ENCODE results near the gene FABP6.

The FABP6 gene

DNA sequence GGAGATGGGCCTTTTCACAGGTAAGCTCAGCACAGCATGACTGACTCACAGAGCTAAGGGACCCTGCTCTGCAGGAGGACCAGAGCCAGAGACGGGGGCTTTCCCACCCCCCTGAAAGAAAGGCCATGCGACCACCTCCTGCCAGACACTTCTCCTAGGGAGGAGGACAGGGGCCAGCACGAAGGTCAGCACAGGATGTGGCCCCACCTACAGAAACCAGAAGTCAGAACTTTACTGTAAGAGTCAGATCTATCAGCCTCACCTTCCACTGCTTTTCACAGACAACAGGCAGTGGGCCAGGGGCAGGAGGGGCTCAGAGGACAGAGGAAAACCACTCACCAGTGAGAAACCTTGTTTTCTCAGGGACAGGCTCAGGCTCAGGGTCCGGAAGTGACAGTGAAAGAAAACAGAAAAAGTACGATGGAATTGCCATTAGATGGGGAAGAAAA is 45.2 kb downstream of the FABP6 start:
- no peak overlapping the region for H3K4me3 ChIP-seq (ENCODE audit: low read depth, low read length)
- H3K36me3 ChIP-seq = no peaks in the 10 kb centered on the region
- no peaks in the 10 kb centered on the region for H3K9me3 ChIP-seq
- H3K27me3 ChIP-seq = no peaks in the 10 kb centered on the region
- TF ChIP-seq, protein P1, sequence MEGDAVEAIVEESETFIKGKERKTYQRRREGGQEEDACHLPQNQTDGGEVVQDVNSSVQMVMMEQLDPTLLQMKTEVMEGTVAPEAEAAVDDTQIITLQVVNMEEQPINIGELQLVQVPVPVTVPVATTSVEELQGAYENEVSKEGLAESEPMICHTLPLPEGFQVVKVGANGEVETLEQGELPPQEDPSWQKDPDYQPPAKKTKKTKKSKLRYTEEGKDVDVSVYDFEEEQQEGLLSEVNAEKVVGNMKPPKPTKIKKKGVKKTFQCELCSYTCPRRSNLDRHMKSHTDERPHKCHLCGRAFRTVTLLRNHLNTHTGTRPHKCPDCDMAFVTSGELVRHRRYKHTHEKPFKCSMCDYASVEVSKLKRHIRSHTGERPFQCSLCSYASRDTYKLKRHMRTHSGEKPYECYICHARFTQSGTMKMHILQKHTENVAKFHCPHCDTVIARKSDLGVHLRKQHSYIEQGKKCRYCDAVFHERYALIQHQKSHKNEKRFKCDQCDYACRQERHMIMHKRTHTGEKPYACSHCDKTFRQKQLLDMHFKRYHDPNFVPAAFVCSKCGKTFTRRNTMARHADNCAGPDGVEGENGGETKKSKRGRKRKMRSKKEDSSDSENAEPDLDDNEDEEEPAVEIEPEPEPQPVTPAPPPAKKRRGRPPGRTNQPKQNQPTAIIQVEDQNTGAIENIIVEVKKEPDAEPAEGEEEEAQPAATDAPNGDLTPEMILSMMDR (IDR thresholded peaks at IDR 0.05; ENCODE audit: low read depth, low read length) = no peak
- no peak for DNase-seq
- peaks cover 29% of the 10 kb centered on the region for H3K4me1 ChIP-seq

DNA sequence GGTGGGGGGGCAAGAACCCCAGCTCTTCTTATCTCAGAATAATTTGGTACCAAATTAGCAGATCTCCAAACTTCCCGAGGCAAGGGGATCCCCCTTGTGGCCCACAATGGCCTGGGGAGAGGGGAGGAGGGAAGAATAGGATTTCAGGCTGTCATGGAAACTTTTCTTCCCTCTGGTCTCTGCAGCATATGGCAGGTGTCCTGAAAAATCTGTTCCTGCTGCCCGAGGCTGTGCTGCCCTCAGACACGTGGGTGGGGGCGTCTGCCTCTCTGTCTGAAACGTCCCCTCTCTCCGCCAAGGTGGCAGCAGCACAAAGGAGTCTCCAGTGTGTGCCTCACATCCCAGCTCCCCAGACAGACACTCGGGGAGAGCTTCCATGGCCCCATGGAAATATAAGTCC is 49.0 kb downstream of the FABP6 start:
- H3K9me3 ChIP-seq = no peaks in the 10 kb centered on the region
- peak; percentile 29 for DNase-seq
- TF ChIP-seq, protein P1 (IDR thresholded peaks at IDR 0.05; ENCODE audit: low read depth, low read length) = no peak

DNA sequence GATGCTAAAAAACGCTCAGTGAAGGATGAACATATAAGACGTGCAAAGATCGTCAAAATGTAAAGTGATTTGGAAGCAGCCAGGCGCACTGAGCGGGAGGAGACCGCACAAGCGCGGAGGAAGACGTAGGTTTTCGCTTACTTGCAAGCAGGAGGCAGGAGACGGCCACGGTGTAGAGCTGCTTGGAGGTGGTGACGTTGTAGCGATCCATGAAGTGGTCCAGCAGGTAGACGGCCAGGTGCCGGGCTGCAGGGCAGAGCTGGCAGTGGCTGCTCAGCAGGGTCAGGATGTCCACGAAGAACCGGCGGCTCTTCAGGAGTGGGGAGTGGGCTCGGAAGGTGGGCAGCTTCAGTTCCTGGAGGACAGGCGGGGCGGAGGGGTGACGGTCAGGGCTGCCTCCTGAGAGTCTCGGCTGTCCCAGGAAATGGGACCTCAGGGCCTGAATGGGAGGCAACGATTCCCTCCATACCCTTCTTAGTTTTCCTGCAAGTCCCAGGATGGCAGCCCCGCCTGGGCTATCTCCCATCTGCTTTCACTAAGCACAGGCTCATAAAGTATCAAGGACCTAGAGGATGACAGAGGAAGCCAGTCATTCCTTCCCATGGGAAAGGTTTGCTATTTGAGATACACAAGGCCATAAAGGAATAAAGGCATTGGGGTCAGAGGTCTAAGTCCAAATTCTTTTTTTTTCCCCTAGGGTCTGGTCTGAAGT is 51.2 kb downstream of the FABP6 start:
- Histone ChIP-seq H3K36me3 (no peaks in the 10 kb centered on the region; the same call in 1 of the 2 replicates), H3K4me3 (ENCODE audit: low read depth, low read length) (no peak overlapping the region), H3K4me1 (peaks cover 7% of the 10 kb centered on the region; the same call in 1 of the 2 replicates), H3K9me3 (no peaks in the 10 kb centered on the region), H3K27me3 (no peaks in the 10 kb centered on the region)
- TF ChIP-seq, protein P1 (IDR thresholded peaks at IDR 0.05; ENCODE audit: low read depth, low read length) = no peak
- DNase-seq = no peak

More for the DNA sequence above, 49.0 kb downstream of the FABP6 start:
- H3K4me3 ChIP-seq (ENCODE audit: low read depth, low read length) = no peak overlapping the region
- H3K36me3 ChIP-seq = no peaks in the 10 kb centered on the region
- H3K4me1 ChIP-seq = peaks cover 7% of the 10 kb centered on the region; the same call in 1 of the 2 replicates
- no peaks in the 10 kb centered on the region for H3K27me3 ChIP-seq

DNA sequence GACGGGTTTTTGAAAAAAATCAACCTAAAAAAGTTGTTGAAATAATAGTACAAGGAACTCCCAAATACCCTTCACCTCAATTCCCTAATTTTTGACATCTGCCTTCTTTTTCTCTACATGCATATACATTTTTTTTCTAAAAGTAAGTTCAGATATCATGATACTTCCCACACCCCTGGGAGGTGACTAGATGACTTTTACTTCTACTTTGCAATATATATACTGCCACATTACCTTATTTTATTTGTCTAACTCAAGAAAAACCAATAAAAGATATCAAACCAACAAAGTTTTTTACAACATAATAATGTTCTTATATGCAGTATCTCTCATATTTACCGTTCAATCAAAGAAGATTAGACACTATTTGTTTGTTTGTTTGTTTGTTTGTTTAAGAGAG is 52.0 kb downstream of the FABP6 start:
- no peak for DNase-seq
- Histone ChIP-seq H3K4me3 (ENCODE audit: low read depth, low read length) (no peak overlapping the region), H3K9me3 (no peaks in the 10 kb centered on the region; the same call in 1 of the 2 replicates), H3K4me1 (peaks cover 7% of the 10 kb centered on the region; the same call in 1 of the 2 replicates), H3K36me3 (no peaks in the 10 kb centered on the region; the same call in 1 of the 2 replicates), H3K27me3 (no peaks in the 10 kb centered on the region)
- TF ChIP-seq, protein P1 (IDR thresholded peaks at IDR 0.05; ENCODE audit: low read depth, low read length) = no peak

DNA sequence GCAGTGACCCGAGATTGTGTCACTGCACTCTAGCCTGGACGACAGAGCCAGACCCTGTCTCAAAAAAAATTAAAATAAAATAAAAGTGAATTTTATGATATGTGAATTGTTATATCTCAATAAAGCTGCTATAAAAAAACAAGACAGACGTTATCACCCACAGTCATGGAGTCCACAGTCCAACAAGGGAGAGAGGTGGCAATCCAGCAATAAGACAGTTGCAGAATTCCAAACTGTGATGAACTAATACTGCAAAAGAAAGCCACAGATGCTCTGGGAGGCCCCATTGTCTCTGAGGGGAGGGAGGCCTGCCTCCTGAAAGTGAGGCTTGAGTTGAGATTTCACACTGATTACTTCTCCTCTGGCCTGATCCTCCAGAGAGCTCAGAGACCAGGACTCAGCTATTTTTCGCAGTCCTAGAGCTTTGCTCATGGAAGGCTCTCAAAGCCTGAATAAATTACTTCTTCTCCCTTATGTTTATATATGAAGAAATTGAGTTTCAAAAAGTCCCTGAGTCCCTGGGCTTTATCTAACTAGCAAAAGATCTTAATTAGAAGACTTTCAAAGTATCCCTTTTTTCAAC is 55.1 kb downstream of the FABP6 start:
- Histone ChIP-seq H3K4me1 (peaks cover 18% of the 10 kb centered on the region), H3K9me3 (no peaks in the 10 kb centered on the region; the same call in 1 of the 2 replicates), H3K36me3 (no peaks in the 10 kb centered on the region; the same call in 1 of the 2 replicates), H3K27me3 (no peaks in the 10 kb centered on the region), H3K4me3 (ENCODE audit: low read depth, low read length) (no peak overlapping the region)
- DNase-seq = no peak
- TF ChIP-seq, protein P1 (IDR thresholded peaks at IDR 0.05; ENCODE audit: low read depth, low read length) = no peak

DNA sequence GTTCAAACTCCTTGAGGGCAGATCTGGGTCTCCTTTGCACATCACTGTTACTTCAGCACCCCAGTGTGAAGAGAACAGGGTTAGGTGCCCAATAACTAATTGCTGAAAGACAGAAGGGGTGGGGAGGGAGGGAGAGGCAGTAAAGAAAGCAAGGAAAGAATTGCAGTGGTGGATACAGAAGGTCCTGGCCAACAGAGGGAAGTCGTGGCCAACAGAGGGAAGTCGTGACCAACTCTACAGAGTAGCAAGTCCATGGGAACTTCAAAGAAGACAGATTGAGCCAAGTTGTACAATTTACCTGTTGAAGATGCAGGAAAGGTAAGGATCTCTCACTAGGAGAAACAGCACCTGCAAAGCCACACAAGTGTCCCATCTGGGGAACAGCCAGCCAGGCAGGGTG is 56.0 kb downstream of the FABP6 start:
- H3K4me1 ChIP-seq = peaks cover 18% of the 10 kb centered on the region
- DNase-seq = no peak
- no peaks in the 10 kb centered on the region; the same call in 1 of the 2 replicates for H3K9me3 ChIP-seq
- no peak overlapping the region for H3K4me3 ChIP-seq (ENCODE audit: low read depth, low read length)
- H3K27me3 ChIP-seq = no peaks in the 10 kb centered on the region
- H3K36me3 ChIP-seq = no peaks in the 10 kb centered on the region; the same call in 1 of the 2 replicates
- TF ChIP-seq, protein P1 (IDR thresholded peaks at IDR 0.05; ENCODE audit: low read depth, low read length) = no peak

All from BE2C (cell line).